ENCODE measurements around the gene PRF1.
A peak's percentile ranks its signal among the peaks of the same experiment; 100 is the strongest.
"Not testable (repeated sequence)": the region's sequence is repeated elsewhere in the genome, so short reads cannot be mapped to it uniquely, and the experiment has no call there.

Gene PRF1

GRCh38 chr10:70616761-70617160, 14.2 kb upstream of the PRF1 start:
- DNase-seq, result no peak

- no peak for DNase-seq
These were observed 13.4 kb upstream of the PRF1 start for GRCh38 chr10:70615784-70616522.

- no peak for DNase-seq
These were observed 12.7 kb upstream of the PRF1 start for GRCh38 chr10:70615211-70615610.

GRCh38 chr10:70614364-70614763, 11.8 kb upstream of the PRF1 start:
- not testable (repeated sequence) for DNase-seq

DNA sequence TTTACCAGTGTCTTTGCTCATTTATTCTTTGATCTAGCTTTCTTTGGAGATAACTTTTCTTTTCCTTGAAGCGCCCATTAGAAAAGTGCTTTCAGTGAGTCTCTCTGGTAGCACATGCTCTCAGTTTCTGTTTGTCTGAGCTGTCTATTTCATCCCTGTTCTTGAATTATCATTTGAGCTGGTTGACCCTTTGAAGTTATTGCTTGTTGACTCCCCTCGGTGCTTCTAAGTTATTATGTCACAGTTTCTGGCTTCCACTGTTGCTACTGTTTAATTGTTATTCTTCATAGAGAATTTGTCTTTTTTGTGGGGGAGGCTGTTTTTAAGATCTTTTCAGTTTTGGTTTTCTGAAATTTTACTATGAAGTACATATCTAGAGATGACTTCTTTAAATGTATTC, 11.4 kb upstream of the PRF1 start:
- no peak for DNase-seq

DNA sequence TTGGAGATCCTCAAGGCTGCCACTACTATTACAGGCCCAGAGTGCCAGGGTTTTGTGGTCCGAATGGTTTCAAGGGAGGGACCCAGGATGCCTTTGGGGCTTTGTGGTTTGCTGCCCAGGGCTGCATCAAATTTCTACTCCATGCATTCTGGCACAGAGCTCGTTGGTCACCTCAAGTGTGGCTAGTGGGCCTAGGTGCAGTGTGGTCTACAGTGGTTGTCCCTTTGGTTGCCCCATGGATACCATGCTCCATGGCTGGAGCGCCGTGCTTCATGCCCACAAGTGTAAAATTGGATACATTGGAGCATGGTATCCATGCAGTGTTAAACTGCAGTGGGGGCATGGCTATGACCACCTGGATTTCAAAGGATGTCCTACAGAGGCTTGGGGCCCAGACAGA, 5.4 kb upstream of the PRF1 start:
- no peak for DNase-seq

- peak; percentile 25 for DNase-seq
These were observed 2.6 kb upstream of the PRF1 start for GRCh38 chr10:70605161-70605560.

- no peak for DNase-seq
These were observed 1.6 kb upstream of the PRF1 start for GRCh38 chr10:70604106-70604505.

DNA sequence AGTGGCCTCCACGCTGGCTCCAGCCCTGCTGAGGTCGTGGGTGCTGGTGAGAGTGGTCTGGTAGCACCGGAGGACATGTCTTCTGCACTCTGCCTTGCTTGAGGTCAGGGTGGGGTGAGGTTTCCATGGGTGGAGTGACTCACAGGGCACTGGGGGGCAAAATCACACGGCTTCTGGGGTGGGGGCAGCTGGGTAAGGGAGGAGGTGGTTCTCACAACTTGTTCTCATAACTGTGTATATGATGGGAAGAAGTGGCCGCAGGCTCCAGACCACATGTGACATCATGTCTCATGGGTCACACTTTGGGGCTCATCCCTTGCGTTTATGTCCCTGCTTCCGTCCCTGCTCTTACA, 884 bp upstream of the PRF1 start:
- no peak for DNase-seq

DNA sequence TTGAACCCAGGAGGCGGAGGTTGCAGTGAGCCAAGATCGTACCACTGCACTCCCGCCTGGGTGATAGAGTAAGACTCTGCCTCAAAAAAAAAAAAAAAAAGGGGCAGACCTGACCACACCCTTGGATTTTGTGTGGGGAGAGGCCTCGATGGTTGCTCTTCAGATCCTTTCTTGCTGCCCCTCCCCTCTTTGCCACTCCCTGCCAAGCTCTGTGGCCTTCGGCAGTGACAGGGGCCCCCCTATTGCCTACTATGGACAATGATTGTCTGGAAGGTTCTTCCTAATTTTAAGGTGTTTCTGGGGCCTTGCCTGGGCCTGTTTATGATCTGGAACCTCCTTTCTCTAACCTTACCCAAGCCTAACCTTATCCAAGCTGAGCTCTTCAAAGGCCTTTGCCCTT, 795 bp downstream of the PRF1 start:
- no peak for DNase-seq

DNA sequence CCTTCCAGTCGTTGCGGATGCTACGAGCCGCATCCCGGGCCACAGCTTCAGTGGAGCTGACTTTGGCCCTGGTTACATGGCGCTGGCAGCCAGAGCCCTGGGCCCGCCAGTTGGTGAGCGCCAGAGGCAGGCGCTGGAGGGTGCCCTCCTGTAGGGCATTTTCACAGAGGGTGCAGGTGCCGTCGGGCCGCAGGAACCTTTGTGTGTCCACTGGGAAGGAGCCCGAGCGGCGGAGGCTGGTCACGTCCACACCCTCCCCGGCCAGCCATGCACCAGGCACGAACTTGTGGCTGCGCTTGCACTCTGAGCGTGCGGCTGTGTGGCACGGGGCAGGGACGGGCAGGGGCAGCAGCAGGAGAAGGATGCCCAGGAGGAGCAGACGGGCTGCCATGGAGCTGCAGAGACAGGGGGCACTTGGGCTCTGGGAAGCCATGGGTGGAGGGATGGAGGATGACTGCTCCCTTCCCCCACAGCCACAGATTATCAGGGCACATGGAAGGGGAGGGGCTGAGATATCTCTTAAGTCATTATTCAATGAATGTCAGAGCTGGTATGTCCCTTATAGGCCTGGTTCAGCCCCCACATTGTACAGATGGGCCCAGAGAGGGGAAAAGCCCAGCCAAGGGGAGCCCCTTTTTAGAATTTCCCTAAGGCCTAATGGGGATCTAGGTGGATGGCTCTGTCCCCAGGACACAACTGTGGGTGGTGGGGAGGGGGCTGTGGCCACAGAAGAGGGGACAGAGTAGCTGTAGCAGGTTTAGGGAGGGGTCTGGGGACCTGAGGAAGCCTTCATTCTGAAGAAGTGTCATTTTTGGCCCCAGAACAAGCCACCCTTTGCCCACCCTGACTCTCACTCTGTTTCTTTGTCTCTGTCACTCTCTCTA, 1.8 kb downstream of the PRF1 start:
- no peak for DNase-seq

GRCh38 chr10:70599791-70600190, 2.8 kb downstream of the PRF1 start:
- no peak for DNase-seq

DNA sequence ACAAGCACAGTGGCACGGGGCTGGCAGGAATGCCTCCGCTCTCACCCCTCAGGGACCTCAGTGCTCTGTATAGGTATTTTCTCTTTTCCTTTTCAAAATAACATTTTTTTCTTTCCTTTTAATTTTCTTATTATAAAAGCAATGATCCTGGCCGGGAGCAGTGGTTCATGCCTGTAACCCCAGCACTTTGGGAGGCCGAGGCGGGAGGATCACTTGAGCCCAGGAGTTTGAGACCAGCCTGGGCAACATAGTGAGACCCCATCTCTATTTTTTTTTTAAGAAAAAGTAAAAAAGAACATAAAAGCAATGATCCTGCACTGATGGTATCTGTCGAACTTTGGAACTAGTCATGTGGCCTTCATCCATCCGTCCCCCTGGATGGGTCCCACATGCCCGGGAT, 3.2 kb downstream of the PRF1 start:
- no peak for DNase-seq

GRCh38 chr10:70598857-70599295, 3.7 kb downstream of the PRF1 start:
- no peak for DNase-seq

DNA sequence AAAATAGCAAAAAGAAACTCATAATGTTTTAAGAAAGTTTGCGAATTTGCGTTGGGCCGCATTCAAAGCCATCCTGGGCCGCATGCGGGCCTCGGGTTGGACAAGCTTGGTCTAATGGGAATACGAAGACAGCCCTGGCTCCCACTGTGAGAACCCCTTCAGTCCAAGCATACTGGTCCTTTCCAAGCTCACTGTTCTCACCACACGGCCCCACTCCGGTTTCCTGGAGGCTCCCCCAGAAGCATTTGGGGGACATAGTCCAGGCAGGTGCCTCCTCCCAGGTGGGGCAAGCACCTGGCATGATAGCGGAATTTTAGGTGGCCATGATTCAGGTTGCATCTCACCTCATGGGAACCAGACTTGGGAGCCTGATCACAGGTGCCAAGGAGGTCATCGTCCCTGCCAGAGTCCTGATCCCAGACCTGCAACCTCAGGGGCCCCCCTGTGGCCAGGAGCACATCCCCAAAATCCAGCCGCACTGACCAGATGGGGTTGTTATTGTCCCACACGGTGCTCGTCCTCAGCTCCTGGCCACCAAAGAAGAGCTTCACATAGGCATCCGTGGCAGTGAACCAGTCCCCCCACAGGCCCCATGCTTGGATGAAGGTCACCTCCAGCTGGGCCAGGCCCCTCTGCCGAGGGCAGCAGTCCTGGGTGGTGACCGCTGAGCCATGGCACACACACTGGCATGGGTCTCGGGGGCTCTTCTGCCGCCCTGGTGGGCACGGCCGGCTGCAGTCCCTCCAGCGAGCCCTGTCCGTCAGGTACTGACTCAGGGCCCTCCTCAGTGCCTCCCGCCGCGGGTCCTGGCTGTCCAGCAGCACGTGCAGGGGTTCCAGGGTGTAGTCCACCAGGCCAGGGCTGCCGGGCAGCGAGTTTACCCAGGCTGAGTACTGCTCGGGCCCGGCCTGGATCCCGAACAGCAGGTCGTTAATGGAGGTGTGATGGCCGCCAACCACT, 4.4 kb downstream of the PRF1 start:
- DNase-seq, result no peak

- no peak for DNase-seq
These were observed 5.4 kb downstream of the PRF1 start for GRCh38 chr10:70596860-70597809.

DNA sequence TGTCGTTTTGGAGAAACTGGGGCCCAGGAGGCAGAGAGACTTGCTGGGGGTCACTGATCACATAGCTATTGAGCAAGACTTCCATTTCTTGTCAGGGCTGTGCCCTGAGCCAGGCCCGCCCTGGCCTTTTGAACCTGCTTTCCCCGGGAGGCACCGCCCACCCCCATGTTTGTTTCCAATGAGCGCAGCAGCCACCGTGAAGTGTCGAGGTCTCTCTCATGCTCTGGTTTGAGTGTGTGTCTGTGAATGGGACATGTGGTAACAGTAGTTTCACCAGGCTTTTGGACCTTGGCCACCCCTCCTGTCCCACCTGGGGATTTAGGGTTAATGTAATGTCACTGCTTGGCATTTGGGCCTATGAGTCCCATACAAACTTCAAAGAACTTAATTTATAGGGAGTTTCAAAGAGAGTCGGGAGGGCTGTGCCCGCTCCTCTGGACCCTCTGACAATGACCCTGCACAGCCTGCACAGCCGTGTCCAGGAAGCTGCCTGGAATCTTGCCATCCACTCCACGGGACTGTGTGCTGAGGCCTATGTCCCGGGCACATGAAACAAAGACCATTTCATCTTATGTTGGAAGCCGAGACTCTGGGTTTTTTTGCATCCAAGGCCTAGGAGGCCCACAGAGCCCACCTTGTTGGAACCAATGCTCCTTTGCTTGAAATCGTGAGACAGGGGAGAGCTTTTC, 6.3 kb downstream of the PRF1 start:
- no peak for DNase-seq

DNA sequence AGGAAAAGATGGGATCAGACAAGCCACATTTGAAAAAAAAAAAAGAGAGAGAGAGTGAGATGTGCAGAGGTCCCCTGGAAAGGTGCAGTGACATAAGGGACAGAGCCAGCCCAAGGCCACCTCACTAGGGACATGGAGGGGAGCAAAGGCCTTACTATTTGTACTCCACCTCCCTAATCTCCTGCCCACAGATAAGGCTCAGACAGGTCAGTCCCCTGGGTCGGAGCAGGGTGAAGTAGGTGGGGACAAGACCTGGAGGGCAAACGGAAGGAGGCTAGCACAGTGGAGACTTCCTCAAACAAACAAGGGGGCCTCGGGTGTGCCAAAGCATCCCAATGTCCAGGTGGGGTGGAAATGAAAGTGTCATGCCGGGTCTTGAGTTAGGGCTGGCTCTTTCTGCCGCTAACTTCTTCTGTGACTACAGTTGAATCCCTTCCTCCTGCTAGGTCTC, 7.0 kb downstream of the PRF1 start:
- DNase-seq, result no peak

DNA sequence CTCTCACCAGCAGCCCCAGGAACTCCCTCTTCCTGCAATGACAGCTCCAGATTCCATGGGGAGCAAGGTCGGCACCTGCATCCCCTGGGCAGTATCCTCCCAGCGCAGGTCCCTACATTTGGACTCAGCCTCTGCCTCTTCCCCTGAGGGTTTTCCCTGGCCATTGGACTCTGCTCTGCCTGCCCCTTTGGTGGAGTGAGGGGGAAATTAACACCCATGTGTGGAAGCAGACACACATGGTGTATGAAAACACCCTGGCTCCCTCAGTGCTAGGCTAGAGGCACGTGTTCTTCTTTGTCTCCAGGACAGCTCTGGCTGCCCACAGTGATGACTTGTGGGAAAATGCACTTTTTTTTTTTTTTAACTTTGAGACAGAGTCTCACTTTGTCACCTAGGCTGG, 8.4 kb downstream of the PRF1 start:
- no peak for DNase-seq

- DNase-seq, result no peak
These were observed 9.0 kb downstream of the PRF1 start for GRCh38 chr10:70593513-70593890.

Data from suppressor macrophage treated with lipopolysaccharide for 4 hours (primary cell).